ENCODE data around the gene CDH4.

Gene CDH4

DNA sequence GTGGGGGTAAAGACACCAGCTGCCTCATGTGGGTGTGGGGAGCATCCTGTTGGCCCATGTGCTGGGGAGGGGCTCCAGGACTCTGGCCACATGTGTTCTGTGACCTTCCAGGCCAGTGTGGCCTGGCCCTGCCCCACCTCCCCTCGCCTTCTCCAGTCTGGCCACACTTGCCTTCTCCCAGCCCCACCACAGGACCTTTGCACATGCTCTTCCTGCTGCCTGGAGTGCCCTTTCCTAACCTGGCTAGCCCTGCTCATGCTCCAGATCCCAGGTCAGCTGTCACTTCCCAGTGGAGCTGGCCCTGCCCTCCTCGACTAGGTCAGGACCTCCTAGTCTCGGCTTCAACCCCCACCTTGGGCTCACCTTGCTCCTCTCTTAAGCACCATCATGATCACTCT, 183.8 kb downstream of the CDH4 start:
- Histone ChIP-seq H3K27me3 (ENCODE audit: control insufficient read depth, insufficient read depth, low read length) (no peaks in the 10 kb centered on the region), H3K4me3 (ENCODE audit: low read depth, low read length) (no peak overlapping the region), H3K36me3 (ENCODE audit: control insufficient read depth, insufficient read depth, low read length) (no peaks in the 10 kb centered on the region), H3K9ac (ENCODE audit: low read depth, low read length) (no peak overlapping the region), H3K9me3 (ENCODE audit: control insufficient read depth, insufficient read depth, low read length) (no peaks in the 10 kb centered on the region), H3K4me1 (ENCODE audit: control insufficient read depth, insufficient read depth, low read length) (peaks cover 50% of the 10 kb centered on the region)

DNA sequence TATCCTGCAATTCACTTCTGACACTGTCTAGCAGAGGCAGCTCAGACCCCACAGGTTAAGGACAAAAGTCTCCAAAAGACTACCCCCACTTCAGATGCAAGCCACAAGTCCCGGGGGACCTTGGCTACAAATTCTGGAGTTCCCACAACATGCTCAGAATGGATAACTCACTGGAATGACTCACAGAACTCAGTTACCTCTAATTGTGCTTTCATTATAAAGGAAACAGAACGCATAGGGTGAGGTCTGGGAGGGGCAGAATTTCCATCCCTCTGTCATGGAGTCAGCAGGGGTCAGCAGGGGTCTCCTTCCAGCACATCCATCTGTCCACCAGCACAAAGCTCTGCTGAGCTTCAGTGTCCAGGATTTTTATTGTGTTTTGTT, 184.2 kb downstream of the CDH4 start:
- Histone ChIP-seq H3K9ac (ENCODE audit: low read depth, low read length) (no peak overlapping the region), H3K4me1 (ENCODE audit: control insufficient read depth, insufficient read depth, low read length) (peaks cover 53% of the 10 kb centered on the region), H3K4me3 (ENCODE audit: low read depth, low read length) (no peak overlapping the region), H3K36me3 (ENCODE audit: control insufficient read depth, insufficient read depth, low read length) (no peaks in the 10 kb centered on the region), H3K9me3 (ENCODE audit: control insufficient read depth, insufficient read depth, low read length) (no peaks in the 10 kb centered on the region), H3K27me3 (ENCODE audit: control insufficient read depth, insufficient read depth, low read length) (no peaks in the 10 kb centered on the region)

GRCh38 chr20:61436667-61437279, 184.7 kb downstream of the CDH4 start:
- Histone ChIP-seq H3K4me3 (ENCODE audit: low read depth, low read length) (peak overlapping the region; percentile 9), H3K9ac (ENCODE audit: low read depth, low read length) (peak overlapping the region; percentile 57), H3K4me1 (ENCODE audit: control insufficient read depth, insufficient read depth, low read length) (peaks cover 53% of the 10 kb centered on the region), H3K27me3 (ENCODE audit: control insufficient read depth, insufficient read depth, low read length) (no peaks in the 10 kb centered on the region), H3K36me3 (ENCODE audit: control insufficient read depth, insufficient read depth, low read length) (no peaks in the 10 kb centered on the region), H3K9me3 (ENCODE audit: control insufficient read depth, insufficient read depth, low read length) (no peaks in the 10 kb centered on the region)

DNA sequence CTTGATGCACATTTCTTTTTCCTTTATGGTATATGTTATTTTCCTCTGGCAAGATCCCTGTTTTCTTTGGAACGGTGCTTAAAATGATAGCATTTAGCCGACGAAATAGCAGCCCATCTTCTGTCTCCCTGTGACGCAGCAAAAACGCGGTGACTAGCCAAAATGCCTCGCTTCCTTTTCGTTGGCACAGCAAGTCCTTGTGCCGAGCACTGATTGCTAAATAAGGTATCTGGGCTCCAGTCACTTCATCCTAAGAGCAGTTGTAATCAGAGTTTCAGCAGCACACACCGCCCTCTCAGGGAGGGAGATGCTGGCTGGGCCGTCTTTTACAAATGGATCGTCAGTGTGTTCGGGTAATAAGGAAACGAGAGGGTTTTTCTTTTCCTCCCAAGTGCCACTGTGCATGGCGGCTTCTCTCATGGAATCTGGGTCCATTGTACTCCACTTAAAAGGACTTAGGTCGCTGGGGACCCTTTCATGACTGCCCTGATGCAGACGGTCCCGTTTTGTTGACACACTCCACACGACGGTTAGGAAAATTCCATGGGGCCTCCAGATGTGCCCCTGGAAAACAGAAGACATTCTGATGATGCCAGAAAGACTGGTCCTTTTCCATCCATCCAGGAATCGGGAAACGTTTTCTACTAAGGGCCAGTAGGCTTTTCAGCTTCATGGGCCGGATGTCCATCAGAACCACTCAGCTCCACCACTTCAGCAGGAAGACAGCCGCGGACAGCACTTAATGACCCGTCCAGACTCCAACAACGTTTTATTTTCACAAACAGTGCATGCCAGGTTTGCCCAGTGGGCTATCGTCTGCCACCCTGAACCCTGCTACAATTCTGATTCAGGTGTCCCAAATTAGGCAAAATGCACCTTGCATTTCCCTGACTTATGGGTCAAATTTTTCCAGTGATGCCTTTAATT, 185.5 kb downstream of the CDH4 start:
- Histone ChIP-seq H3K36me3 (ENCODE audit: control insufficient read depth, insufficient read depth, low read length) (no peaks in the 10 kb centered on the region), H3K9me3 (ENCODE audit: control insufficient read depth, insufficient read depth, low read length) (no peaks in the 10 kb centered on the region), H3K4me3 (ENCODE audit: low read depth, low read length) (peak overlapping the region; percentile 6), H3K27me3 (ENCODE audit: control insufficient read depth, insufficient read depth, low read length) (no peaks in the 10 kb centered on the region), H3K4me1 (ENCODE audit: control insufficient read depth, insufficient read depth, low read length) (peaks cover 54% of the 10 kb centered on the region), H3K9ac (ENCODE audit: low read depth, low read length) (peak overlapping the region; percentile 57)

DNA sequence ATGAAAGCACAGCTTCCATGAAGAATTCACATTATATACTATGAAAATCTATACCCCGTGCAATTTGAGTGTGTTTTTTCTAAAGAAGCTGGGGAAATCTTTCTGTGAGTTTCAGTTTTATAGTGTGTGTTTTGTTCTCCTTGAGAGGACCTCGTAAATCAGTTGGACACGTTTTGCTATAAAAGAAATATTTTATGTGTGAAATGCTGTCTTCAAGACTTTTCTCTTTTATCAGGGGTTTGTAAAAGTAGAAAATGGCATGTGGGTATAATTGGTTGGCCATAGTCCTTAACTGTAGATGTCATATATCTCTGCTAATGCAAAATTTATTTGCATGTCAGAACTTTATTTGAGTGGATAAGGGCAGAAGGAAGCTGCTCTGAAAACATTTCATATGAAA, 186.2 kb downstream of the CDH4 start:
- Histone ChIP-seq H3K9me3 (ENCODE audit: control insufficient read depth, insufficient read depth, low read length) (no peaks in the 10 kb centered on the region), H3K4me1 (ENCODE audit: control insufficient read depth, insufficient read depth, low read length) (peaks cover 60% of the 10 kb centered on the region), H3K9ac (ENCODE audit: low read depth, low read length) (no peak overlapping the region), H3K36me3 (ENCODE audit: control insufficient read depth, insufficient read depth, low read length) (no peaks in the 10 kb centered on the region), H3K27me3 (ENCODE audit: control insufficient read depth, insufficient read depth, low read length) (no peaks in the 10 kb centered on the region), H3K4me3 (ENCODE audit: low read depth, low read length) (no peak overlapping the region)

GRCh38 chr20:61439251-61439650, 187.2 kb downstream of the CDH4 start:
- no peak overlapping the region for H3K9ac ChIP-seq (ENCODE audit: low read depth, low read length)
- no peaks in the 10 kb centered on the region for H3K9me3 ChIP-seq (ENCODE audit: control insufficient read depth, insufficient read depth, low read length)
- H3K36me3 ChIP-seq (ENCODE audit: control insufficient read depth, insufficient read depth, low read length), result no peaks in the 10 kb centered on the region
- no peaks in the 10 kb centered on the region for H3K27me3 ChIP-seq (ENCODE audit: control insufficient read depth, insufficient read depth, low read length)
- H3K4me1 ChIP-seq (ENCODE audit: control insufficient read depth, insufficient read depth, low read length), result peaks cover 57% of the 10 kb centered on the region
- no peak overlapping the region for H3K4me3 ChIP-seq (ENCODE audit: low read depth, low read length)

DNA sequence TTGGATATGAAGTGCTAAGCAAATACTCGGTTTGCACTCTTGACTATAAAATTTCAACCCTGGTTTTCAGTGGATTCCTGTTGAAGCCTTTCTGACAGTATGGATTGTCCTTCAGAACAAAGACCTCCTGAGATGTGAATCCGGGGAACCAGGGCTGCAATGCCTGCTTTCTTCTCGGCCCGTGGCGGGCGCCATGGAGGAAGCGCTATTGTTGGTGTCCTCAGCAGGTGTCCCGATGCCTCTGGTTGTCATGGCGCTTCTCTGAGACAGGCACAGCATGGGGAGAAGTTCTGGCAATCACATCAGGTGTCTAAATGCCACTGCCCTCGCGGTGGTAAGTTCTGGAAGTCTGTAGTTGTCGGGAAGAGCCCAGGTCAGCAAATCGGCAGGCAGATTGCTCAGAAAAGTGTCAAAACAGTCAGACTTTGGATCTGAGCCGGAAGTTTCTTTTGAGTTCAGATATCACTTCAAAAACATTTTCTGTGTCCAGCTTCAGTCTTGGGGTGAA, 188.5 kb downstream of the CDH4 start:
- no peaks in the 10 kb centered on the region for H3K27me3 ChIP-seq (ENCODE audit: control insufficient read depth, insufficient read depth, low read length)
- H3K4me3 ChIP-seq (ENCODE audit: low read depth, low read length), result no peak overlapping the region
- H3K4me1 ChIP-seq (ENCODE audit: control insufficient read depth, insufficient read depth, low read length), result peaks cover 47% of the 10 kb centered on the region
- no peaks in the 10 kb centered on the region for H3K9me3 ChIP-seq (ENCODE audit: control insufficient read depth, insufficient read depth, low read length)
- H3K9ac ChIP-seq (ENCODE audit: low read depth, low read length), result no peak overlapping the region
- H3K36me3 ChIP-seq (ENCODE audit: control insufficient read depth, insufficient read depth, low read length), result no peaks in the 10 kb centered on the region

- H3K9me3 ChIP-seq (ENCODE audit: control insufficient read depth, insufficient read depth, low read length), result no peaks in the 10 kb centered on the region
- H3K9ac ChIP-seq (ENCODE audit: low read depth, low read length), result no peak overlapping the region
- H3K4me1 ChIP-seq (ENCODE audit: control insufficient read depth, insufficient read depth, low read length), result peaks cover 40% of the 10 kb centered on the region
- H3K4me3 ChIP-seq (ENCODE audit: low read depth, low read length), result no peak overlapping the region
- no peaks in the 10 kb centered on the region for H3K36me3 ChIP-seq (ENCODE audit: control insufficient read depth, insufficient read depth, low read length)
- no peaks in the 10 kb centered on the region for H3K27me3 ChIP-seq (ENCODE audit: control insufficient read depth, insufficient read depth, low read length)
Measured at GRCh38 chr20:61441537-61441936, 189.5 kb downstream of the CDH4 start.

DNA sequence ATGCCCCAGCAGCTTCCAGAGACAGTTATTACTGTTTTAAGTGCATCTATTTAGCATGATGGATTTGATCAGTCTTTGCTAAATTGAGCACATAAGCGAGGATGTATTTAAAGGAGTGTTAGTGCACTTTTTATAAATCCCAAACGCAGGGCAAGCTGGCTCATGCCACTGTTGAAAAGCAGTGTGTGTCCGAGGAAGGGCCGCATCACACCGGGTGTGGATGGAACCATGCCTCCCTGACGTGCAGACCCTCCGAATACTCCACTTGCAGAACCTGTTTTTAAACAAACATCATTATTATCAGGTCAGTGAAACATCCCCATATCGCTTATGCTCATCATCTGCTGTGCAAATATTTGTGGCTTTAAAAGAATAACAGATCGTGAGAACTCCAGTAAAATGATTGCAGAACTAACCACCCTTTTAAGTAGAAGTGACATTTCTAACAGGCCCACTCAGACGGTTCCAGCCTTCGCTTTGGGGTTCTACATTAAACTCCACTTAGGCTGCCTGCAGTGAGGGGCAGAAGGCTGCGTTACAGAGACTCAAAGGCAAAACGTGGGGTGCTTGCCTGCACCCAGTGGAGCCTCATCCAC, 190.1 kb downstream of the CDH4 start:
- H3K4me3 ChIP-seq (ENCODE audit: low read depth, low read length), result no peak overlapping the region
- H3K9ac ChIP-seq (ENCODE audit: low read depth, low read length), result no peak overlapping the region
- H3K9me3 ChIP-seq (ENCODE audit: control insufficient read depth, insufficient read depth, low read length), result no peaks in the 10 kb centered on the region
- H3K4me1 ChIP-seq (ENCODE audit: control insufficient read depth, insufficient read depth, low read length), result peaks cover 36% of the 10 kb centered on the region
- no peaks in the 10 kb centered on the region for H3K27me3 ChIP-seq (ENCODE audit: control insufficient read depth, insufficient read depth, low read length)
- H3K36me3 ChIP-seq (ENCODE audit: control insufficient read depth, insufficient read depth, low read length), result no peaks in the 10 kb centered on the region

DNA sequence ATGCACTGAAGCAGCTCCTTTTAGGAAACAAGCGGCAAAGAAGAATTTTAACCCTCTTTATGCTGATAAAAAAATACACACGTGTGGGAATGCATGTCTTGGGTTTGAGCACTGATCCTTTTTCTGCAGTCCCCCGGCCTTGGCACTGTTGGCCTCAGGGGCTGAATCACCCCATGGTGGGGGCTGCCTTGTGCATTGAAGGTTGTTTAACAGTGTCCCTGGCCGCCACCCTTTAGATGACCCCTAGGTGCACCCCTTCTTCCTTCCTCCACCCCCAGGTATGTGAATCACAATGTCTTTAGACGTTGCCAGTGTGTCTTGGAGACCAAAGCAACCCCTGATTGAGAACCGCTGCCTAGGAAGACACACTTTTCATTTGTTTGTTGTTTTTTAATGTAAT, 190.7 kb downstream of the CDH4 start:
- H3K4me1 ChIP-seq (ENCODE audit: control insufficient read depth, insufficient read depth, low read length), result peaks cover 33% of the 10 kb centered on the region
- H3K27me3 ChIP-seq (ENCODE audit: control insufficient read depth, insufficient read depth, low read length), result no peaks in the 10 kb centered on the region
- no peak overlapping the region for H3K4me3 ChIP-seq (ENCODE audit: low read depth, low read length)
- no peaks in the 10 kb centered on the region for H3K9me3 ChIP-seq (ENCODE audit: control insufficient read depth, insufficient read depth, low read length)
- H3K36me3 ChIP-seq (ENCODE audit: control insufficient read depth, insufficient read depth, low read length), result no peaks in the 10 kb centered on the region
- no peak overlapping the region for H3K9ac ChIP-seq (ENCODE audit: low read depth, low read length)

DNA sequence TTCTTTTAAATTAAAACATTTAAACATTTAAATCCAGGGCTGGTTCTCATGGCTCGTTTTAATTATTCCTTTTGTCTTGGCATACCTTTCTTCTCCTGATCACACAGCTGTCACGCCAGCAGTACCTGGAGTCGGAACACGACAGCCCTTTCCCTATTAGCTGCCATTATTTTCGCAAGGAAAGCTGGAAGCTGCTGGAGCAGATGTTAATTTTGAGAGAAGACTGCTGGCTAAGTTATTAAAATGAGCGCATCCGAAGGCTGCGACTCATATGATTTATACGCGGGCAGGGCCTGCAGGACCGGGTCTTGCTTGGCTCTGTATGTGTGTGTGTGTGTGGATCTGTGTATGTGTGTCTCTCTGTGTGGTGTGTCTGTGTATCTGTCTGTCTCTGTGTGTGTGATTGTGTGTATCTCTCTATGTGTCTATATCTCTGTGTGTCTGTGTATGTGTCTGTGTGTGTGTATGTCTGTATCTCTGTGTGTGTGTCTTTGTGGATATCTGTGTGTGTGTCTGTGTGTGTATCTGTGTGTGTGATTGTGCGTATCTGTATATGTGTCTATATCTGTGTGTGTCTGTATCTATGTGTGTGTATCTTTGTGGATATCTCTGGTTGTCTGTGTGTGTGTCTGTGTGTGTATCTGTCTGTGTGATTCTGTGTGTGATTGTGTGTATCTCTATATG, 191.5 kb downstream of the CDH4 start:
- Histone ChIP-seq H3K36me3 (ENCODE audit: control insufficient read depth, insufficient read depth, low read length) (no peaks in the 10 kb centered on the region), H3K4me1 (ENCODE audit: control insufficient read depth, insufficient read depth, low read length) (peaks cover 31% of the 10 kb centered on the region), H3K27me3 (ENCODE audit: control insufficient read depth, insufficient read depth, low read length) (no peaks in the 10 kb centered on the region), H3K9ac (ENCODE audit: low read depth, low read length) (no peak overlapping the region), H3K4me3 (ENCODE audit: low read depth, low read length) (no peak overlapping the region), H3K9me3 (ENCODE audit: control insufficient read depth, insufficient read depth, low read length) (no peaks in the 10 kb centered on the region)
